ENCODE data around the gene DCLK3.

The DCLK3 gene

GRCh38 chr3:36709826-36710365 lies 54.5 kb downstream of the DCLK3 start:
- DNase-seq (ENCODE audit: low read depth, low spot score): no peak

- no peak for DNase-seq (ENCODE audit: low read depth, low spot score)
These were observed 55.1 kb downstream of the DCLK3 start for GRCh38 chr3:36709281-36709680.

- DNase-seq (ENCODE audit: low read depth, low spot score): no peak
These were observed 56.5 kb downstream of the DCLK3 start for GRCh38 chr3:36707623-36708409.

GRCh38 chr3:36705015-36705414 lies 59.3 kb downstream of the DCLK3 start:
- DNase-seq (ENCODE audit: low read depth, low spot score): no peak

GRCh38 chr3:36704280-36704679 lies 60.1 kb downstream of the DCLK3 start:
- DNase-seq (ENCODE audit: low read depth, low spot score): no peak

GRCh38 chr3:36701249-36701572 lies 63.1 kb downstream of the DCLK3 start:
- DNase-seq (ENCODE audit: low read depth, low spot score): no peak

- peak; percentile 42 for DNase-seq (ENCODE audit: low read depth, low spot score)
These were observed 63.7 kb downstream of the DCLK3 start for GRCh38 chr3:36700537-36701248.

- no peak for DNase-seq (ENCODE audit: low read depth, low spot score)
These were observed 66.0 kb downstream of the DCLK3 start for GRCh38 chr3:36698314-36698713.

- no peak for DNase-seq (ENCODE audit: low read depth, low spot score)
These were observed 66.9 kb downstream of the DCLK3 start for GRCh38 chr3:36697229-36698001.

GRCh38 chr3:36696799-36697198 lies 67.6 kb downstream of the DCLK3 start:
- no peak for DNase-seq (ENCODE audit: low read depth, low spot score)

GRCh38 chr3:36695769-36696137 lies 68.6 kb downstream of the DCLK3 start:
- no peak for DNase-seq (ENCODE audit: low read depth, low spot score)

GRCh38 chr3:36695113-36695768 lies 69.1 kb downstream of the DCLK3 start:
- no peak for DNase-seq (ENCODE audit: low read depth, low spot score)

- DNase-seq (ENCODE audit: low read depth, low spot score): no peak
These were observed 70.7 kb downstream of the DCLK3 start for GRCh38 chr3:36693670-36694069.

- no peak for DNase-seq (ENCODE audit: low read depth, low spot score)
These were observed 74.8 kb downstream of the DCLK3 start for GRCh38 chr3:36689560-36689959.

GRCh38 chr3:36688815-36689214 lies 75.5 kb downstream of the DCLK3 start:
- no peak for DNase-seq (ENCODE audit: low read depth, low spot score)

GRCh38 chr3:36686516-36686915 lies 77.8 kb downstream of the DCLK3 start:
- DNase-seq (ENCODE audit: low read depth, low spot score): no peak

- no peak for DNase-seq (ENCODE audit: low read depth, low spot score)
These were observed 82.5 kb downstream of the DCLK3 start for GRCh38 chr3:36681867-36682266.

- DNase-seq (ENCODE audit: low read depth, low spot score): no peak
These were observed 83.4 kb downstream of the DCLK3 start for GRCh38 chr3:36680952-36681351.

GRCh38 chr3:36679384-36680200 lies 84.8 kb downstream of the DCLK3 start:
- DNase-seq (ENCODE audit: low read depth, low spot score): no peak

GRCh38 chr3:36678216-36679013 lies 85.9 kb downstream of the DCLK3 start:
- DNase-seq (ENCODE audit: low read depth, low spot score): no peak

Measured in brain pericyte (primary cell).